Stimulated activated CD8-positive, alpha-beta memory T cell treated with anti-CD3 and anti-CD28 coated beads, Interleukin-7, amount 100 ng/mL, for 48 hours (primary cell): ENCODE results near the gene HTR3E.
"Not testable (repeated sequence)": the region's sequence is repeated elsewhere in the genome, so short reads cannot be mapped to it uniquely, and the experiment has no call there.

ENCODE experiments used
- DNase-seq, 2 donors: peaks; one replicate each; pipeline ENCODE4 v3.0.0-alpha.2; 2020; ENCODE audit warnings: low read depth in 1 of 2; ENCODE audit errors: extremely low read depth in 1 of 2

The HTR3E gene

GRCh38 chr3:184110316-184110725 lies 13.5 kb downstream of the HTR3E start:
- no peak for DNase-seq

- DNase-seq, result no peak
These were observed 19.2 kb downstream of the HTR3E start for GRCh38 chr3:184116017-184116416.

DNA sequence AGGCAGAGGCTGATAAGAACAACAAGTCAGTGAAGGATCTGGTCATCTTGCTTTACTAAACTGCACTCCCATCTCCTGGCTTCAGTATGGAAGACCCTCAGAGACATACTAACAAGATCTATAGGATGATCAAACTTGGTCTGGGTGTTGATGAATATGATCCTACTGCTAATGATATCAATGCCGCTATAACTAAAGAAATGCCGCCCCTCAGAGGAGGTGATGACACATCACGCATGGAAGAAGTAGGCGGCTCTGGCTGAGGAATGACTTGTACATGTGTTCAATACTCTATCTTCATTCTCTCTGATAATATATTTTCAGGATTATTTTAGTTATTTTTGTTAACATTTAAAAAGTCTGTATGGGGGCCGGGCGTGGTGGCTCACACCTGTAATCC lies 20.8 kb downstream of the HTR3E start:
- DNase-seq, result no peak

- DNase-seq, result not testable (repeated sequence)
These were observed 24.2 kb downstream of the HTR3E start for GRCh38 chr3:184121031-184121430.

DNA sequence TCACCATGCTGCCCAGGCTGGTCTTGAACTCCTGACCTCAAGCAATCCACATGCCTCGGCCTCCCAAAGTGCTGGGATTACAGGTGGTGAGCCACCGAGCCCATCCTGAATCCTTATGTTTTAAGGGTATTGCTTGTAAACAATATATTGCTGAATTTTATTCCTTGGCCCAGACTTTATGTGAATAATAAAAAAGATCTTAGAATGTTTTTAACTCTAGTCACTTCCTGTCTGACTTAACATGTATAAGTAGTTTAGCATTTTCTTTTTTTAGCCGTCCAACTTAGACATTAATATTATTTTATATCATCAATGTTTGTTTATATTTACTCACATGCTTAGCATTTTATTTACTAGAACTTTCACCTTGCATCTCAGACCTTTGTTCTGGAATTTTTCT lies 29.1 kb downstream of the HTR3E start:
- no peak for DNase-seq

DNA sequence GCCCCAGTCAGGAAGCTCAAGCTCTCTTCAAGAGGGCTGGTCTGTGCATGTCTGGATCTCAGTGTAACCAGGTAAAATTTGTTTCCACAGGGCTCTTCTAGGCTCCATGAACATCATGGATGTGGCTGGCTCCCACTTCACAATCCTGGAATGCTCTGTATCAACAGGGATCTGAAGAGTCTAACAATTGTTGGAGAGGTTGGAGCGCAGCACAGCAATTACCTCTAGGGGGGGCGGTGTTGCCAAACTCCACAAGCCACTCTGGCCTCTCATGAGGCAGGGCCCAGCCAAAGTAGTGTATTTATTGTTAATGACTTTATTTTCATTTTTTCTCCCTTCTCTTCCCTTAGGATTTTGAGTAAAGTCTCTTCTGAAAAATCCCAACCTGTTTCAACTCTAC lies 32.1 kb downstream of the HTR3E start:
- DNase-seq, result no peak

- DNase-seq, result no peak
These were observed 36.1 kb downstream of the HTR3E start for GRCh38 chr3:184132945-184133344.

DNA sequence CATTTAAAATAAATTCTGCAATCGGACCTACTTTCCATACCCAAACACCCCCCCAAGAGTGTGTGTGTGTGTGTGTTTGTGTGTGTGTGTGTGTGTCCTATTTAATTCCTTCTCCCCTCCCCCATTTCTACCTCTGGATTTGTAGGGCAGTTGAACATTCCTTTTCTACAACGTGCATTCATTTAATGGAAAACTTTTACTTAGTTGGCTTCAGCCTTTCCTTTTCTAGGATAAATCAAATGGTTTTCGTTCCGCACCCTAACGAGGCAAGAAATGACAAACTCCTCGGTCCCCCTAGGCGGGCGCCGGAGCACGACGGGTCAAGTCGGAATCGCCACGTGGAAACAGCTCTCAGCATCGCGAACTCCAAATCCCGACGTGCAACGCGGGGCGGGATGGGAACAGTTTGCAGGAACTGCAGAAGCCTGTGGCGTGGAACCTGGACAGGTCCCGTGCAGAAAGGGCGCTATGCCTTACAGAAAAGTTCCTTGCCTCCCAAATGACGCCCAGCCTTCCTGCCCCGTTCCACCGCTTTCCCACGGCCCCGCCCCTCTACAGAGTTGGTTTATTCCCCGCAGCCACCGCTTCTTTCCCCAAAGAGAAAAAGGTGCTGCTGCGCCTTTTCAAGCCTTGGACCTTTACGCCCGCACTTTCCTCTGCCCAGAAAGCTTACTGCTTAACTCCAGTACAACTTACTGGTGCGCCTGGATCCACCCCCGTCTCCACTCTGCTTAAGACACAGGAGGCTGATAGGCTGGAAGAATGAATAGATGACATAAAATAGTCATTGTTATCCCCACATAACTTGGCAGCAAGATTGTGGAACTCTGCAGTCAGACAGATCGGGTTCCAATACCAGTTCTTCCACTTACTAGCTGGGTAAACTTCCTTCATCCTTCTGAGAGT lies 37.2 kb downstream of the HTR3E start:
- peak in 1 of 2 donors; percentile 59 for DNase-seq

GRCh38 chr3:184134746-184135148 lies 37.9 kb downstream of the HTR3E start:
- DNase-seq, result no peak

DNA sequence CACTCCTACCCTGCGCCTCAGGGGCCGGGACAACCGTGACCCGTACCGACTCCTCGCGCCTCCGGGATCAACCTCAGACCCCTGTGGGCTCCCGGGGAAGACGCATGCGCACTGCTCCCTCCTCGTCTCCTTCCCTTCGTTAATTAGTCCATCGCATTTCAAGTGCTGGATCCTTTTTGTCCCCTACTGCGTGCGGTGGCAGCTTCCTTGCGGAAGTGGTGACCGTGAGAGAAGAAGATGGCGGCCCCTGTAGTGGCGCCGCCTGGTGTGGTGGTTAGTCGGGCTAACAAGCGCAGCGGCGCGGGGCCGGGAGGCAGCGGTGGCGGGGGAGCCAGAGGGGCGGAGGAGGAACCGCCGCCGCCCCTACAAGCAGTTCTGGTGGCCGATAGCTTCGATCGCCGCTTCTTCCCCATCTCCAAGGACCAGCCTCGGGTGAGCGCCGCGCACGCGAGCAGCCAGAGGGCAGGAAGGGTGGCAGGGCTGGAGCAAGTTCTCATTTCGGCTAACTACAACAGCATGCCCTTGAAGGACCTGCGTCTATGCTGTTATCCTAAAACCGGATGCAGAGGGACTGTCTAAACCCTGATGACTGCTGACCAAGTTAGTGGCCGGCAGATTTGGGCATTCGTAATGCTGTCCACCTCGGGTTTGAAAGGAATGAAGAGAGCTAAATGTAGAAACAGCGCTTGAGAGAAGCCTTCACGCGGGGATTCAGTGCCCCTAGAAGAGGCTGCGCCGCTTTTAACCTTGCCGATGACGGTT lies 38.5 kb downstream of the HTR3E start, which contains the start of gene EIF2B5:
Gene EIF2B5, plus strand, starts transcription at position 210 of the 762 bp plus-strand sequence. Its CDS starts 28 bp downstream, at position 238.
- peak; percentile 69 to 83 for DNase-seq

DNA sequence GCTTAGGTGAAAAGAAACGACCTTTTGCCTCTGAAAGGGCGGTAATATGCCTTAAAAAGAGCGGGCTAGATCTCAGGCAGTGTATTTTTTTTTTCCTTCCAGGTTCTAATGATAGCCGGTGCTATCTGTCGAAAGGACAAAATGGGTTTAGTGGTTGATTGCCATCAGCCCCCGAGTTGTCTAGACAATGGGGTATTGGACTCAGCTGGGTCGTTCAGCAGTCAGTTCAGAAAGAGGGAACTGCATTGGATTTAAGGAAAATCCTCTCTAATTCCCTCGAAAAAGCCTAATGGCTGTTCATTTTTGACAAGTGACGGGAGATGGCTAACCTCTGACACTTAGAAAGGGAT lies 39.0 kb downstream of the HTR3E start:
- DNase-seq, result no peak

GRCh38 chr3:184140436-184140835 lies 43.6 kb downstream of the HTR3E start:
- DNase-seq, result no peak

DNA sequence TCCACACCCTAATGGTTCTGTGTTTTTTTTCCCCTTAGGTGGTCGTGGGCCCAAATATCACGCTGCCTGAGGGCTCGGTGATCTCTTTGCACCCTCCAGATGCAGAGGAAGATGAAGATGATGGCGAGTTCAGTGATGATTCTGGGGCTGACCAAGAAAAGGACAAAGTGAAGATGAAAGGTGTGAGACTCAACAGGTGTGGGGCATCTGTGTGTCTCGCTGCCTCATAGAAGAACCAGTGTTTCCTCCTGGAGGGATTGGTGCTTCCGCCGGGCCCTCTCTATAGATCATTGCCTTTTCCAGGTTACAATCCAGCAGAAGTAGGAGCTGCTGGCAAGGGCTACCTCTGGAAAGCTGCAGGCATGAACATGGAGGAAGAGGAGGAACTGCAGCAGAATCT lies 45.3 kb downstream of the HTR3E start:
- no peak for DNase-seq

- no peak for DNase-seq
These were observed 46.5 kb downstream of the HTR3E start for GRCh38 chr3:184143327-184143726.

DNA sequence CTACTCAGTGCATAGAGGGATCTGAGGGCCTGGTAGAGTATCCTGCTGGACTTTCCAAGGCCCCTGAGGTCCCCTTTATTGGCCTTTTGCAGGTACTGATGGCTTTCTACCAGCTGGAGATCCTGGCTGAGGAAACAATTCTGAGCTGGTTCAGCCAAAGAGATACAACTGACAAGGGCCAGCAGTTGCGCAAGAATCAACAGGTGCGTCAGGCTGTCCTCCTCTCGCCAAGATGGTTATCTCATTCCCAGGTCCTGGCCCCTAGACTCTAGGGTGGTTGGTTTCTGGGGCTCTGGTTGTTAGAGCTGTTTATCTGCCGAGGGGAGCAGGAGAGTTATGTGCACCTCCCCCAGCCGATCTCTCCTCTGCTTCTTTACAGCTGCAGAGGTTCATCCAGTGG lies 47.6 kb downstream of the HTR3E start:
- DNase-seq, result no peak

DNA sequence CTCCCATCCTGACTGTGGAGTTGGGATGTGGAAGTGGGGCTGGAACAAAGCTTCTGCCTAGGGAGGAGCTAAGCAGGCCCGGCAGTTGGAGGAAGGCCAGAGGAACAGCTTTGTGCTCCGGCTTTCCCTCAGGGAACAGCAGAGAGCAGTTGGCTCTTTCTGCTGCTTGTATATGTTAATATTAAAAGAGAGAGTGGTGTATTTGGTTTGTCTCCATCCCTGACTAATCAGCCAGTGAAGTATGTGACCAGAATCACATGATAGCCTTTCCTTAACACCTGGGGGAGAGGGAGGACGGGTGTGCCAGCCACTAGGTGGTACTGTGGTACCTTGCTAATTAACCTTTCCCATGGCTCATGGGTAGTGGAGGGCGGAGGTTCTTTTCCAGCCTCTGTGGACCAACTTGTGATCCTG lies 48.3 kb downstream of the HTR3E start:
- no peak for DNase-seq

DNA sequence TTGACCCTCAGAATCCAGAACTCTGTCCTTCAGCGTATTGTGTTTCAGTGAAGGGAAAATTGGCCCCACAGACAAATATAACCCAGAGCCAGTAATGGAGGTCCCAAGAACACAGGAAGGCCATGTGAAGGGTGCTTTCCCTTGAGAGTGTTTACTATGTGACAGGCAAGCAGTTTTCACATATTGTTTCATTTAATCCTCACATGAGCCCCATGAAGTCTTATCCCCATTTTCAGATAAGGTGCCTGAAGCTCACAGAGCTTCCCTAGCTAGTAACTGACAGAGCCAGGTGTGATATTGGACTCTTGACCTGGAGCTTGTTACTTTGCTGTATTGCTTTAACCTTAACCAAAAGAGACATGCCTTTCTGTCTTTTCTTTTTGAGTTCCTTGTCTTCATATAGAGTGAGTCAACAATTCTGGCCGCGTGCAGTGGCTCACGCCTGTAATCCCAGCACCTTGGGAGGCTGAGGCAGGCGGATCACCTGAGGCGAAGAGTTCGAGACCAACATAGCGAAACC lies 48.9 kb downstream of the HTR3E start:
- no peak for DNase-seq

GRCh38 chr3:184148076-184148475 lies 51.2 kb downstream of the HTR3E start:
- DNase-seq, result no peak

GRCh38 chr3:184149123-184149522 lies 52.3 kb downstream of the HTR3E start:
- DNase-seq, result no peak

- not testable (repeated sequence) for DNase-seq
These were observed 52.9 kb downstream of the HTR3E start for GRCh38 chr3:184149770-184150169.

DNA sequence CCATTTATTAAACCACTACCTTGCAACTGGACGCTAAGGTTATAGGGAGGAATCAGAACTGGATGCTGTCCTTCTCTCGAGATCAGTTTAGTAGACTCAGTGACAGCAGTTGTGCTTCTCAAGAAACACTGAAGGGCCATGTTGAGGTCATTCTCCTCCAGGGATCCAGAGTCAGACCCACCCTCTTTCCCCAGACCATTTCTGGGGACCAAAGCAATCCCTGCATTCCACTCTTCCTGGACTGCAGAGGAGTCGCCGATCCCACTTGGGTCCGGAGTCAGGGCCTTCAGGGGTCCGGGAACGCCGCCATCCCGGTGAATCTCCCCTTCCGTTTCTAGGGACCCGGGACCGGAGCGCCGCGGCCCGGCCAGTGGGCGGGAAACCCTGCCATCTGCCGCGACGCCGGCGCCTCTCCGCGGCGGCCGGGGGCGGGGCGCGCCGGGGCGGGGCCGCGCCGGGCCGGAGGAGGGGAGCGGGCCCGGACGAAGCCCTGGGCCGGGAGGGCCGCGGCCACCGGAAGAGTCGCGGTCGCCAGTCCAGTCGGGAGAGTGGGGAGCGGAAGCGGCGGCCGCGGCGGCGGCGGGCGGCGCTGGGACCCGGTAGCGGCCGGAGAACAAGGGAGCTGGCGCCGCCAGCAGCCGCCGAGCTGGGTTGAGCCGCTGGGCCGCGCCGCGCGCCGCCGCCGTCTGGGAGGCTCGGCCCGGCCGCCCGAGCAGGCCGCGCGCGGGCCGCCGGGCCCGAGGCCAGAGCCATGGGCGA lies 58.2 kb downstream of the HTR3E start, which contains the start of gene DVL3:
Gene DVL3, plus strand, starts transcription at position 493 of the 759 bp plus-strand sequence. Its CDS starts 259 bp downstream, at position 752.
- DNase-seq, result no peak
